Stimulated activated naive CD8-positive, alpha-beta T cell treated with anti-CD3 and anti-CD28 coated beads, Interleukin-15, Interleukin-2, amounts not matched to agents 100 ng/mL and 50 ng/mL, for 24 hours (primary cell): ENCODE results near the gene CACNA1C.

ENCODE experiments used
- H3K27ac Mint-ChIP-seq: one replicate; pipeline ENCODE4 v1.8.0; 2021; ENCODE audit warnings: mild to moderate bottlenecking, mixed read lengths
- H3K27me3 Mint-ChIP-seq: one replicate; pipeline ENCODE4 v1.8.0; 2021; ENCODE audit warnings: mixed read lengths
- H3K36me3 Mint-ChIP-seq: one replicate; pipeline ENCODE4 v1.8.0; 2021; ENCODE audit warnings: low read depth, mixed read lengths
- H3K4me1 Mint-ChIP-seq: one replicate; pipeline ENCODE4 v1.8.0; 2021; ENCODE audit warnings: low read depth, mixed read lengths
- H3K4me3 Mint-ChIP-seq: one replicate; pipeline ENCODE4 v1.8.0; 2021; ENCODE audit warnings: mild to moderate bottlenecking, mixed read lengths
- H3K9me3 Mint-ChIP-seq: one replicate; pipeline ENCODE4 v1.8.0; 2021; ENCODE audit warnings: mixed read lengths

The CACNA1C gene

GRCh38 chr12:2108975-2109671 lies 56.3 kb downstream of the CACNA1C start:
- H3K9me3 Mint-ChIP-seq: no peaks in the 10 kb centered on the region
- no peak overlapping the region for H3K27ac Mint-ChIP-seq
- no peaks in the 10 kb centered on the region for H3K36me3 Mint-ChIP-seq
- H3K4me3 Mint-ChIP-seq: no peak overlapping the region
- peaks cover 4% of the 10 kb centered on the region for H3K27me3 Mint-ChIP-seq
- H3K4me1 Mint-ChIP-seq: no peaks in the 10 kb centered on the region

- Mint-ChIP-seq H3K4me3 (no peak overlapping the region), H3K9me3 (no peaks in the 10 kb centered on the region), H3K27ac (no peak overlapping the region), H3K27me3 (peaks cover 4% of the 10 kb centered on the region), H3K36me3 (no peaks in the 10 kb centered on the region), H3K4me1 (no peaks in the 10 kb centered on the region)
These were observed 57.3 kb downstream of the CACNA1C start for GRCh38 chr12:2110127-2110526.

GRCh38 chr12:2110849-2111566 lies 58.2 kb downstream of the CACNA1C start:
- Mint-ChIP-seq H3K27me3 (peaks cover 4% of the 10 kb centered on the region), H3K27ac (no peak overlapping the region), H3K36me3 (no peaks in the 10 kb centered on the region), H3K4me3 (no peak overlapping the region), H3K4me1 (no peaks in the 10 kb centered on the region), H3K9me3 (no peaks in the 10 kb centered on the region)

- Mint-ChIP-seq H3K4me1 (no peaks in the 10 kb centered on the region), H3K9me3 (no peaks in the 10 kb centered on the region), H3K4me3 (no peak overlapping the region), H3K36me3 (no peaks in the 10 kb centered on the region), H3K27me3 (peaks cover 4% of the 10 kb centered on the region), H3K27ac (no peak overlapping the region)
These were observed 59.0 kb downstream of the CACNA1C start for GRCh38 chr12:2111826-2112225.

GRCh38 chr12:2112401-2112800 lies 59.6 kb downstream of the CACNA1C start:
- Mint-ChIP-seq H3K9me3 (no peaks in the 10 kb centered on the region), H3K36me3 (no peaks in the 10 kb centered on the region), H3K4me1 (no peaks in the 10 kb centered on the region), H3K27me3 (peaks cover 4% of the 10 kb centered on the region), H3K27ac (no peak overlapping the region), H3K4me3 (no peak overlapping the region)

- Mint-ChIP-seq H3K27me3 (no peaks in the 10 kb centered on the region), H3K27ac (no peak overlapping the region), H3K4me1 (no peaks in the 10 kb centered on the region), H3K4me3 (no peak overlapping the region), H3K9me3 (no peaks in the 10 kb centered on the region), H3K36me3 (no peaks in the 10 kb centered on the region)
These were observed 60.5 kb downstream of the CACNA1C start for GRCh38 chr12:2113119-2113912.

- Mint-ChIP-seq H3K36me3 (no peaks in the 10 kb centered on the region), H3K4me3 (no peak overlapping the region), H3K4me1 (no peaks in the 10 kb centered on the region), H3K27ac (no peak overlapping the region), H3K9me3 (no peaks in the 10 kb centered on the region), H3K27me3 (no peaks in the 10 kb centered on the region)
These were observed 61.3 kb downstream of the CACNA1C start for GRCh38 chr12:2114071-2114470.

- no peaks in the 10 kb centered on the region for H3K4me1 Mint-ChIP-seq
- H3K27ac Mint-ChIP-seq: no peak overlapping the region
- no peak overlapping the region for H3K4me3 Mint-ChIP-seq
- no peaks in the 10 kb centered on the region for H3K9me3 Mint-ChIP-seq
- no peaks in the 10 kb centered on the region for H3K36me3 Mint-ChIP-seq
- H3K27me3 Mint-ChIP-seq: no peaks in the 10 kb centered on the region
These were observed 62.5 kb downstream of the CACNA1C start for GRCh38 chr12:2115101-2115845.

GRCh38 chr12:2117541-2117940 lies 64.8 kb downstream of the CACNA1C start:
- H3K27me3 Mint-ChIP-seq: no peaks in the 10 kb centered on the region
- H3K4me1 Mint-ChIP-seq: no peaks in the 10 kb centered on the region
- no peak overlapping the region for H3K4me3 Mint-ChIP-seq
- no peaks in the 10 kb centered on the region for H3K9me3 Mint-ChIP-seq
- no peak overlapping the region for H3K27ac Mint-ChIP-seq
- H3K36me3 Mint-ChIP-seq: no peaks in the 10 kb centered on the region

- no peak overlapping the region for H3K4me3 Mint-ChIP-seq
- no peak overlapping the region for H3K27ac Mint-ChIP-seq
- H3K36me3 Mint-ChIP-seq: no peaks in the 10 kb centered on the region
- no peaks in the 10 kb centered on the region for H3K27me3 Mint-ChIP-seq
- H3K9me3 Mint-ChIP-seq: no peaks in the 10 kb centered on the region
- no peaks in the 10 kb centered on the region for H3K4me1 Mint-ChIP-seq
These were observed 65.3 kb downstream of the CACNA1C start for GRCh38 chr12:2118061-2118460.

- no peaks in the 10 kb centered on the region for H3K27me3 Mint-ChIP-seq
- H3K27ac Mint-ChIP-seq: no peak overlapping the region
- H3K4me1 Mint-ChIP-seq: no peaks in the 10 kb centered on the region
- H3K4me3 Mint-ChIP-seq: no peak overlapping the region
- no peaks in the 10 kb centered on the region for H3K9me3 Mint-ChIP-seq
- H3K36me3 Mint-ChIP-seq: no peaks in the 10 kb centered on the region
These were observed 65.9 kb downstream of the CACNA1C start for GRCh38 chr12:2118481-2119255.

GRCh38 chr12:2119266-2119665 lies 66.5 kb downstream of the CACNA1C start:
- Mint-ChIP-seq H3K36me3 (no peaks in the 10 kb centered on the region), H3K4me3 (no peak overlapping the region), H3K4me1 (no peaks in the 10 kb centered on the region), H3K27ac (no peak overlapping the region), H3K27me3 (no peaks in the 10 kb centered on the region), H3K9me3 (no peaks in the 10 kb centered on the region)

- H3K4me1 Mint-ChIP-seq: no peaks in the 10 kb centered on the region
- H3K36me3 Mint-ChIP-seq: no peaks in the 10 kb centered on the region
- H3K27ac Mint-ChIP-seq: no peak overlapping the region
- no peak overlapping the region for H3K4me3 Mint-ChIP-seq
- H3K9me3 Mint-ChIP-seq: no peaks in the 10 kb centered on the region
- H3K27me3 Mint-ChIP-seq: no peaks in the 10 kb centered on the region
These were observed 68.4 kb downstream of the CACNA1C start for GRCh38 chr12:2120982-2121758.
